ENCODE measurements around the gene MAGEA4.

The MAGEA4 gene

DNA sequence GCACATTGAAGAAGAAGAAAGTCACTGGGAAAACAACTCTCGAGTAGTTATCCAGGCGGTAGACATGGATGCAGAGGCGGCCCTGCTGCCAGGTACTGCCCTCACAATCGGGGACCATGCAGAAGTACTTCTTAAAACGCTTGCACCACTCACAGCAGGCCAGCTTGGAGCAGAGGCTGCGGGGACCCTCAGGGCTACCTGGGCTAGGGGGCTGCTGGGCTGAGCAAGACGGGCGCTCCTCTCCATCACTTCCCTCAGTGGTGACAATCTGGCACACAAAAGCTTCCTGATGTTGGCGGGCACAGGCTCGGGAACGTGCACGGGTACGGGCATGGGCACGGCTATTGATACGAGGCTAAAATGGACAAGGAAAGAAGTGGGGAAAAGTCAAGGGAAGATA is 42.0 kb downstream of the MAGEA4 start:
- H3K4me3 ChIP-seq (ENCODE audit: low read length), result no peak overlapping the region
- DNase-seq (ENCODE audit: low read depth), result no peak
- TF ChIP-seq, protein P1, sequence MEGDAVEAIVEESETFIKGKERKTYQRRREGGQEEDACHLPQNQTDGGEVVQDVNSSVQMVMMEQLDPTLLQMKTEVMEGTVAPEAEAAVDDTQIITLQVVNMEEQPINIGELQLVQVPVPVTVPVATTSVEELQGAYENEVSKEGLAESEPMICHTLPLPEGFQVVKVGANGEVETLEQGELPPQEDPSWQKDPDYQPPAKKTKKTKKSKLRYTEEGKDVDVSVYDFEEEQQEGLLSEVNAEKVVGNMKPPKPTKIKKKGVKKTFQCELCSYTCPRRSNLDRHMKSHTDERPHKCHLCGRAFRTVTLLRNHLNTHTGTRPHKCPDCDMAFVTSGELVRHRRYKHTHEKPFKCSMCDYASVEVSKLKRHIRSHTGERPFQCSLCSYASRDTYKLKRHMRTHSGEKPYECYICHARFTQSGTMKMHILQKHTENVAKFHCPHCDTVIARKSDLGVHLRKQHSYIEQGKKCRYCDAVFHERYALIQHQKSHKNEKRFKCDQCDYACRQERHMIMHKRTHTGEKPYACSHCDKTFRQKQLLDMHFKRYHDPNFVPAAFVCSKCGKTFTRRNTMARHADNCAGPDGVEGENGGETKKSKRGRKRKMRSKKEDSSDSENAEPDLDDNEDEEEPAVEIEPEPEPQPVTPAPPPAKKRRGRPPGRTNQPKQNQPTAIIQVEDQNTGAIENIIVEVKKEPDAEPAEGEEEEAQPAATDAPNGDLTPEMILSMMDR (IDR thresholded peaks at IDR 0.05; ENCODE audit: insufficient read depth, low read depth, low read length, missing control alignments), result no peak

DNA sequence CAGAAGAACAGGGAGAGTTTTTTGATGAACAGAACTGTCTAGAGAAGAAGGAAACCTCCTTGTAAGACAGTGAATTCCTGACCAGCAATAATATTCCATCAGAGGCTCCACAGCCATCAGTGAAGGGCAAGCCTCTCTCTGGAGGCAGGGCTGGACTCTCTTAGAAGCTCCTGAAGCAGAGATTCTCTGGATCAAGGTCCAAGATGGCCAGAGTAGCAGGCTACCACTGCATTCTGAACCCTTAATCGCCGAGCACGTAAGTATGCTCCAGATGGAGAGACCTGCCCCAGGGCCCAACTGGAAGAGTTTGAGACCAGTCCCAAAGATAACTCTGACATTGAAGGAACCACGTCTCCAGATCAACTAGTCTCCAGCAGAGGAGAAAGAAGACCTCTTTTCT is 45.4 kb downstream of the MAGEA4 start:
- DNase-seq (ENCODE audit: low read depth), result no peak
- TF ChIP-seq, protein P1 (IDR thresholded peaks at IDR 0.05; ENCODE audit: insufficient read depth, low read depth, low read length, missing control alignments), result no peak
- H3K4me3 ChIP-seq (ENCODE audit: low read length), result no peak overlapping the region

DNA sequence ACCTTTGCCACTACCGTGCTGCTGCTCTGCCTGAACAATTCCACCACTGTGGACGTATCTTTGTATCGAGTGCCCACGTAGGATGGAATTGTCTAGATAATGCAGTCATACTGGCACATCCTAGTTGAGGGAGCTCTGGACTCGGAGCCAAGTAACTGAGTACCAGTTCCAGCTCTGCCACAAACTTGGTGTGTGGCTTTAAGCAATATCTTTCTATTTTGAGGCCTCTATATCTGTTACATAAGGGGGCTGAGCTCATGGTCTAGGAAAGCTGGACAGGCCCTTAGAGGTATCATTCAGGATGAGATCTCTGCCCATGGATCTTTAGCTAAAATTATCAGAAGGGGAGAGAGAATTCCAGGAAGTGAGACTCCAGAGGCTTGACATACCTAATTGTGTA is 49.3 kb downstream of the MAGEA4 start:
- H3K4me3 ChIP-seq (ENCODE audit: low read length), result no peak overlapping the region
- TF ChIP-seq, protein P1 (IDR thresholded peaks at IDR 0.05; ENCODE audit: insufficient read depth, low read depth, low read length, missing control alignments), result no peak
- DNase-seq (ENCODE audit: low read depth), result no peak

DNA sequence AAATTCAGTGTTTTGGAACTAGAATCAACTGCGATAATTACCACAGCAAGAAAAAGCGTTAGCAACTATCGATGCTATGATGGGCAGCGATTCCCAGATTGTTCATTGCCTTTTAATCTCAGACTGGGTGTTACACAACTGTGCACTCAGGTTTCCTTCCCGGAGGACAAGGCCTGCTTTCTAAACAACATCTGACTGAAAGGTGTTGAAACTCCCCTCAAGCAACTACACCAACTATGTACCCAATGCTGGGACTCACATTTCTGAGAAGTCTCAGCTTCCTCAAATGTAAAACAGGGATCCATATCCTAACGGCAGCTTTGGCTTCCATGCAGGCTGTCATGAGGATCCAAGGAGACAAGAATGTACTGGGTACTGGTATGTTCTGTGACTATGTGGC is 53.5 kb downstream of the MAGEA4 start:
- DNase-seq (ENCODE audit: low read depth), result no peak
- no peak overlapping the region for H3K4me3 ChIP-seq (ENCODE audit: low read length)
- TF ChIP-seq, protein P1 (IDR thresholded peaks at IDR 0.05; ENCODE audit: insufficient read depth, low read depth, low read length, missing control alignments), result no peak

DNA sequence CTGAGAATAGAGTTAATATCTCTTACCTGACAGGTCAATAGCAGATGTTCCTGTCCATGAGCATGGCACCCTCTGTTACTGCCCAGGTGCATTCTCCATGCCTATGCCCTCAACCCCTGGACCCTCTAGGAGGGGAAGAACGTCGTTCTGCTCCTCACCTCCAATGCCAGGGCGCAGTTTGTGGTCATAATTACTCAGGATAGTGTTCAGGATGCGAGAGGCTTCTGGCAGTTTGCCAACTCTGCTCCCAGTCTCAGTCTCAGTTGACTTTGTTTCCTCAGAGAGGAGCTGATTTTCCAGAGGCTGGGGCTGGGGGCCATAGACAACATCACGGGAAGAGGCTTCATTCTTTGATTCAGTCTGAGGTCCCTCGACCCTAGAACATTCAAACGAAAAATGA is 57.3 kb downstream of the MAGEA4 start:
- TF ChIP-seq, protein P1 (IDR thresholded peaks at IDR 0.05; ENCODE audit: insufficient read depth, low read depth, low read length, missing control alignments), result no peak
- no peak for DNase-seq (ENCODE audit: low read depth)
- H3K4me3 ChIP-seq (ENCODE audit: low read length), result no peak overlapping the region

DNA sequence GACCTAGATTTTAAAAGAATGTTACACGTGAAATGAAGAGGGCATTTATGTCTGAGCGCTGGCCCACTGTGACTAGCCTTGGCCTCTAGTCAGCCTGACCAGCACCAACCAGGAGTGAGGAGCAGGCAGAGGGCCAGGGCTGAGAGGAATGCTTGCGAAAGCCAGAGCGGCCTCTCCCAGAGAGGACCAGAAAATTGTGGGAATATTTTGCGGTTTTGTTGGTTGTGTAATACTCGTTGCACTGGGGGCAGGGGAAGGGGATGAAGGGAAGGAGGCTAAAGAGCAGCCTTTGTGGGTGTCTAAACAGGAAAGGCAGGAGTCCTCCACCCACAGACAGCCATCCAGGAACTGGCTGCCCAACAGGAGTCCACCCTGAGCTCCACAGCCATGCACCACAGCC is 58.0 kb downstream of the MAGEA4 start:
- H3K4me3 ChIP-seq (ENCODE audit: low read length), result peak overlapping the region; percentile 6
- TF ChIP-seq, protein P1 (IDR thresholded peaks at IDR 0.05; ENCODE audit: insufficient read depth, low read depth, low read length, missing control alignments), result no peak

DNA sequence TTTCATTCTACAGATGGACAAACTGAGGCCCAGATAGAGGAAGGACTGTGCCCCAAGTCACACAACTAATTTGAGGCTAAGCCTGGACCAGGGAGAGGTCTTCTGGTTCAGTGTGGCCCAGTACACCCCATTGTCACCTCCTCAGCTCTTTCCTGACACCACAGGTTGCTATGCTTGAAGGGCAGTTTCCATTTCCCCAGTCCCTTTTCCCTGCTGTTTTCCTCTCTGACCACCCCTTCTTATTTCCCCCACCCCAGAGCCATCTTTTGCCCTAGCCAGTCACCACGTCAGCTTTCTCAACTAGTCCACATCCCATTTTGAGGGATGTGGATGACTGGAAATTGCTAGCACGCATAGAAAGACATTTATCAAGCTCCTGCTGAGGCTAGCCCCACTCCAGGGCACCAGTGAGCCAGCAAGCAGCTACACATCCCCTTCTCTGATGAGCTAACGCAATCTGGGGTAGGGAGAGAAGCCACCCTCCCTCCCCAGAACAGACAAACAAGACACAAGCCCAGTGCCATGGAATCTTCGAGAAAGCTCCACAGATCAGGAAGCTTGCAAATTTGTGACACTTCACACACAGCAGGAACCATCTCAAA is 60.5 kb downstream of the MAGEA4 start:
- peak; percentile 53 for DNase-seq (ENCODE audit: low read depth)
- TF ChIP-seq, protein P1 (IDR thresholded peaks at IDR 0.05; ENCODE audit: insufficient read depth, low read depth, low read length, missing control alignments), result no peak
- peak overlapping the region; percentile 64 for H3K4me3 ChIP-seq (ENCODE audit: low read length)

More for the DNA sequence above, 58.0 kb downstream of the MAGEA4 start:
- peak; percentile 73 for DNase-seq (ENCODE audit: low read depth)

All from epithelial cell of esophagus (primary cell).